ENCODE measurements around the gene LRP1.

LRP1 gene

GRCh38 chr12:57146961-57147944 is 19.0 kb downstream of the LRP1 start, which contains the start of gene LRP1-AS:
Gene LRP1-AS, minus strand, starts transcription at chr12:57147619.
- no peak for DNase-seq (ENCODE audit: low spot score)

GRCh38 chr12:57148469-57149244 is 20.4 kb downstream of the LRP1 start:
- Histone ChIP-seq H3K27ac (peak overlapping the region; percentile 82 to 94), H3K4me3 (peak overlapping the region; percentile 40)
- TF ChIP-seq CTCF (IDR thresholded peaks at IDR 0.05), result no peak
- no peak for DNase-seq (ENCODE audit: low spot score)

More at GRCh38 chr12:57146961-57147944, 19.0 kb downstream of the LRP1 start, which contains the start of gene LRP1-AS:
- peak within 1 kb of the TSS; percentile 40 to 94 for H3K27ac ChIP-seq
- peak within 1 kb of the TSS; percentile 36 for H3K4me3 ChIP-seq
- TF ChIP-seq CTCF (IDR thresholded peaks at IDR 0.05), result no peak

GRCh38 chr12:57149245-57149900 is 21.1 kb downstream of the LRP1 start:
- peak; percentile 88 for DNase-seq (ENCODE audit: low spot score)
- H3K27ac ChIP-seq, result peak overlapping the region; percentile 82 to 94
- H3K4me3 ChIP-seq, result peak overlapping the region; percentile 40
- TF ChIP-seq CTCF (IDR thresholded peaks at IDR 0.05), result no peak

- Histone ChIP-seq H3K27ac (peak overlapping the region; percentile 82 to 84), H3K4me3 (no peak overlapping the region)
- no peak for DNase-seq (ENCODE audit: low spot score)
- no peak for TF ChIP-seq CTCF (IDR thresholded peaks at IDR 0.05)
Observed at GRCh38 chr12:57150400-57151000, 22.2 kb downstream of the LRP1 start.

- no peak for TF ChIP-seq CTCF (IDR thresholded peaks at IDR 0.05)
- Histone ChIP-seq H3K27ac (peak overlapping the region; percentile 84 to 87), H3K4me3 (peak overlapping the region; percentile 33)
- no peak for DNase-seq (ENCODE audit: low spot score)
Observed at GRCh38 chr12:57151741-57152630, 23.7 kb downstream of the LRP1 start.

Data from coronary artery (tissue), 2 donors.